GM12878 (cell line): ENCODE data around the gene MARCHF10. TPM values are rescaled to one million over a fixed set of nuclear protein-coding genes. Genes with fewer than 3 reads are reported as not detected.

Experiments
- ATAC-seq: fragments of 200-7000 bp; cut with Tn5 transposase; 3 replicates; pipeline ENCODE4 v1.9.1; 2020; ENCODE audit warnings: mild to moderate bottlenecking, moderate library complexity
- BruUV-seq: library from RNA; stranded (reverse); fragments of 400-500 nt; replicated peaks from 2 replicates; lab custom pipeline; 2021; lab: Mats Ljungman, UMichigan
- CTCF ChIA-PET: fragments of 300-600 bp; sonication (Branson Sonifier 250); formaldehyde crosslinking; extraction: SDS; loops from one replicate; lab custom pipeline; 2021; ENCODE audit warnings: inconsistent platforms; lab: Yijun Ruan, JAX
- POLR2A ChIA-PET: fragments of 350-600 bp; formaldehyde crosslinking; extraction: SDS; loops from one replicate; lab custom pipeline; 2021; ENCODE audit warnings: inconsistent platforms; lab: Charles Lee
- RAD21 ChIA-PET: fragments of 300-600 bp; sonication (Branson Sonifier 250); formaldehyde crosslinking; loops from one replicate; lab custom pipeline; 2023; ENCODE audit warnings: antibody characterized with exemption; ENCODE audit not compliant: unreplicated experiment; lab: Charles Lee
- SMC1A ChIA-PET: fragments of 300-600 bp; sonication (Branson Sonifier 250); formaldehyde crosslinking; loops from one replicate; lab custom pipeline; 2023; ENCODE audit not compliant: unreplicated experiment, uncharacterized antibody; lab: Charles Lee
- DNase-seq: peaks from one replicate; pipeline ENCODE4 v3.0.0-alpha.2; 2011; ENCODE audit warnings: low read depth, low spot score
- FAIRE-seq: peaks from 3 replicates; lab custom pipeline; 2011; peaks lifted over from hg19 to GRCh38; lab: Jason Lieb, UNC
- H2AFZ ChIP-seq: 2 replicates; pipeline ENCODE4 v1.6.0; 2011; ENCODE audit warnings: low read depth, low read length, control low read depth; ENCODE audit not compliant: control insufficient read depth
- H3K27ac ChIP-seq: 2 replicates; pipeline ENCODE4 v1.5.1; 2011; ENCODE audit warnings: control low read depth; ENCODE audit not compliant: control insufficient read depth, insufficient read depth
- H3K27me3 ChIP-seq, 2 experiments: replicated peaks in 1 of 2; 2 replicates each; pipeline versions ENCODE4 v1.6.0 to v1.6.1; 2011; ENCODE audit warnings: low read length in 1 of 2; ENCODE audit not compliant: control insufficient read depth in 2 of 2, insufficient read depth in 2 of 2
- H3K36me3 ChIP-seq, 2 experiments: 2 replicates each; pipeline ENCODE4 v1.5.1; 2011; ENCODE audit warnings: low read length in 1 of 2; ENCODE audit not compliant: control insufficient read depth in 2 of 2, insufficient read depth in 2 of 2
- H3K4me1 ChIP-seq: 2 replicates; pipeline ENCODE4 v1.6.1; 2011; ENCODE audit warnings: mild to moderate bottlenecking, low read length, moderate library complexity, mixed read lengths; ENCODE audit not compliant: control insufficient read depth, insufficient read depth
- H3K4me2 ChIP-seq: 2 replicates; pipeline ENCODE4 v1.6.0; 2011; ENCODE audit warnings: control low read depth; ENCODE audit not compliant: control insufficient read depth, insufficient read depth
- H3K4me3 ChIP-seq: fragments of 200-600 bp; sonication (generic); 2 replicates; pipeline ENCODE4 v1.5.1; 2016
- H3K79me2 ChIP-seq: 2 replicates; pipeline ENCODE4 v1.6.0; 2011; ENCODE audit warnings: low read length; ENCODE audit not compliant: control insufficient read depth, insufficient read depth
- H3K9ac ChIP-seq: 2 replicates; pipeline ENCODE4 v1.8.0; 2011; ENCODE audit warnings: low read length, control low read depth, mixed read lengths; ENCODE audit not compliant: control insufficient read depth, insufficient read depth
- H3K9me3 ChIP-seq: replicated peaks from 3 replicates; pipeline ENCODE4 v1.5.1; 2011; ENCODE audit warnings: mild to moderate bottlenecking, low read length; ENCODE audit not compliant: control insufficient read depth, insufficient read depth
- H4K20me1 ChIP-seq: 2 replicates; pipeline ENCODE4 v1.6.0; 2011; ENCODE audit not compliant: control insufficient read depth, insufficient read depth
- PML ChIP-seq: IDR thresholded peaks from 2 replicates; pipeline ENCODE4 v1.6.1; 2012; ENCODE audit warnings: low read length, inconsistent platforms
- SMAD1 ChIP-seq: fragments of 450-650 bp; IDR thresholded peaks from 2 replicates; pipeline ENCODE4 v1.6.1; 2018; ENCODE audit warnings: mild to moderate bottlenecking, low read depth; ENCODE audit not compliant: partially characterized antibody
- SREBF1 ChIP-seq: IDR thresholded peaks from 2 replicates; pipeline ENCODE4 v1.6.1; 2012; ENCODE audit warnings: mild to moderate bottlenecking, low read length
- ZBTB4 ChIP-seq: fragments of 450-650 bp; formaldehyde crosslinking; IDR thresholded peaks from 2 replicates; pipeline ENCODE4 v1.4.0; 2022; ENCODE audit warnings: mild to moderate bottlenecking, moderate library complexity
- ZNF207 ChIP-seq: fragments of 450-650 bp; IDR thresholded peaks from 2 replicates; pipeline ENCODE4 v1.6.1; 2014; ENCODE audit warnings: antibody characterized with exemption, mild to moderate bottlenecking, borderline replicate concordance
- ZSCAN29 ChIP-seq: fragments of 450-650 bp; IDR thresholded peaks from 2 replicates; pipeline ENCODE4 v1.6.1; 2017; ENCODE audit warnings: mild to moderate bottlenecking, moderate library complexity
- WGBS: methylation state at CpG from one replicate; pipeline ENCODE4 v1.1.6; 2016; ENCODE audit warnings: low lambda C conversion rate; ENCODE audit not compliant: insufficient replicate concordance, insufficient coverage; ENCODE audit errors: missing lambda C conversion rate; 5-methylcytosine and 5-hydroxymethylcytosine counted together
- in situ Hi-C: fragments of 300-500 bp; cut with MboI; formaldehyde crosslinking; loops from 9 replicates; pipeline ENCODE4 v1.14.3; 2018; ENCODE audit warnings: mixed read lengths
- intact Hi-C: fragments of 100-400 bp; cut with micrococcal nuclease; formaldehyde crosslinking; loops from one replicate; pipeline ENCODE4 v1.14.2; 2022; ENCODE audit not compliant: unreplicated experiment
- polyA plus RNA-seq, 11 experiments: library from polyadenylated mRNA; depleted of rRNA in 4 of 11; unstranded in 6 of 11; stranded (reverse) in 5 of 11; fragments of >200 nt; fragmentation: Nextera tagmentation in 4 of 11; fragmentation: Illumina TruSeq in 1 of 11; extraction: Ambion mirVana in 4 of 11; extraction: Trizol in 1 of 11; gene quantifications; 1 replicate in 1 of 11; 2 replicates in 10 of 11; pipeline versions ENCODE4 v1.2.1 to v1.2.3, GENCODE V29; 2011 to 2016; ENCODE audit warnings: inconsistent platforms in 2 of 11, missing spikeins in 2 of 11, low read depth in 1 of 11
- total RNA-seq, 4 experiments: library from RNA; depleted of rRNA in 3 of 4; stranded (reverse); fragments of >200 nt in 3 of 4; fragmentation: Illumina TruSeq in 1 of 4; extraction: Trizol in 1 of 4; gene quantifications; 2 replicates each; pipeline versions ENCODE4 v1.2.1 to v1.2.3, GENCODE V29; 2013 to 2021
- TF ChIP-seq, protein P1 (sequence below): IDR thresholded peaks from 2 replicates; pipeline ENCODE4 v1.6.1; 2012; ENCODE audit warnings: low read depth, low read length, improper control_type of control experiment

Gene MARCHF10
- total and polyA plus RNA-seq, 10 of the 15 experiments (the other 5 are each of a cell fraction or from before 2014, with no cell fraction given): 0.11 to 0.24 TPM; not detected in 8

GRCh38 chr17:62664336-62665120 is 143.6 kb downstream of the MARCHF10 start (continued):
- no peak for TF ChIP-seq ZBTB4 (CRISPR knock-in tag)

- Histone ChIP-seq H3K4me3 (no peak overlapping the region), H3K9ac (no peak overlapping the region), H3K79me2 (no peaks in the 10 kb centered on the region), H4K20me1 (no peaks in the 10 kb centered on the region), H3K27ac (no peak overlapping the region), H3K9me3 (peaks cover 6% of the 10 kb centered on the region; the same call in 2 of the 3 replicates), H3K4me1 (no peaks in the 10 kb centered on the region), H2AFZ (no peak overlapping the region), H3K36me3 (no peaks in the 10 kb centered on the region), H3K27me3 (no peaks in the 10 kb centered on the region; a peak in 1 of 4 replicates), H3K4me2 (no peak overlapping the region)
- ATAC-seq (no peak), DNase-seq (no peak), FAIRE-seq (no peak)
- ChIA-PET RAD21 (no interaction called here), SMC1A (no interaction called here), POLR2A (no interaction called here), CTCF (no interaction called here)
- in situ Hi-C loops (no loop called here), intact Hi-C loops (no loop called here)
- 34% methylated on average over 6 of the region's 6 CpGs for WGBS
- TF ChIP-seq SREBF1: no peak
- TF ChIP-seq ZSCAN29: no peak
- TF ChIP-seq PML: no peak
- TF ChIP-seq, protein P1, sequence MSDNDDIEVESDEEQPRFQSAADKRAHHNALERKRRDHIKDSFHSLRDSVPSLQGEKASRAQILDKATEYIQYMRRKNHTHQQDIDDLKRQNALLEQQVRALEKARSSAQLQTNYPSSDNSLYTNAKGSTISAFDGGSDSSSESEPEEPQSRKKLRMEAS: no peak
- no peak for TF ChIP-seq SMAD1
- TF ChIP-seq ZNF207: no peak
- BruUV-seq: no TSS peak
Observed at GRCh38 chr17:62663304-62663703, 144.8 kb downstream of the MARCHF10 start.
